Epithelial cell of esophagus (primary cell): ENCODE results near the gene LETMD1.

ENCODE experiments used
- DNase-seq: peaks from one replicate; pipeline ENCODE4 v3.0.0; 2010; ENCODE audit warnings: low read depth
- H3K4me3 ChIP-seq: 2 replicates; pipeline ENCODE4 v1.5.1; 2011; ENCODE audit warnings: mild to moderate bottlenecking, low read length, control low read depth
- CTCF ChIP-seq: IDR thresholded peaks from 2 replicates; pipeline ENCODE4 v1.5.1; 2011; ENCODE audit warnings: low read depth, mild to moderate bottlenecking, low read length, control low read depth, inconsistent platforms; ENCODE audit not compliant: insufficient read depth; ENCODE audit errors: missing control alignments

Gene LETMD1

DNA sequence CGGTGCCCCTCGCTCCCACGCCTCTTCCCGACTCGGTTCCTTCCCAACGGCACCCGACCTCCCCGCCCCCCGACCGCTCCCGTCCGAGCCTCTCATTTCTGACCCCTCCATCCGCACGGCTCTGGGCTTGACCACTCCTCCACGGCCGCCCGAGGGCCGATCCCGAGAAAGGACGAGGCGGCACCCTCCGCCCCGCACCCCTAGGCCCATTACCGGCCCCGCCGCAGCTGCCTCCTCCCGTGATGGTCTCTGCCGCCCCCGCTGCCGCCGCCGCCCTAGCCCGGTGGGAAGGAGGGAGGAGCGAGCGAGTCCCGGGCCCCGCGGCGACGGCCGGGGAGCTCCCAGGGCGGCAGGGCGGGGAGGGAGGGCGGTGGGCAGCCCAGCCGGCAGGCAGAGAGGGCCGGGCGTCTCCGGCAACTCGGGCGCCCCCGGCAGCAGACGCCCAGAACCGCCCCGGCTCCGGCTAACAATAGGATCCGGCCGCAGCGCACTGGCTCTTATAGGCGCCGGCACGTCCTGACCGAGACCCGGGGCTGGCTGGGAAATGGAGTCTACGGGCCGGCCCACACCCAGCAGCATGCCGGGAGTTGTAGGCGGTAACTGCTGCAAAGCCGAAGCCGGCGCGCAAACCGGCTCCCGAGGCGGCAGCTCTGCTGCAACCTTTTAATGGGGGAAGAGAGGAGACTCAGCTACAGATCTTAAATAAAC, 35.2 kb downstream of the LETMD1 start, which contains the start of gene CSRNP2:
Gene CSRNP2, minus strand, starts transcription at position 471 of the 708 bp plus-strand sequence. CDS start 7,035 bp downstream, outside the sequence.
- no peak for TF ChIP-seq CTCF
- peak within 1 kb of the TSS; percentile 78 for H3K4me3 ChIP-seq
- peak; percentile 96 for DNase-seq

DNA sequence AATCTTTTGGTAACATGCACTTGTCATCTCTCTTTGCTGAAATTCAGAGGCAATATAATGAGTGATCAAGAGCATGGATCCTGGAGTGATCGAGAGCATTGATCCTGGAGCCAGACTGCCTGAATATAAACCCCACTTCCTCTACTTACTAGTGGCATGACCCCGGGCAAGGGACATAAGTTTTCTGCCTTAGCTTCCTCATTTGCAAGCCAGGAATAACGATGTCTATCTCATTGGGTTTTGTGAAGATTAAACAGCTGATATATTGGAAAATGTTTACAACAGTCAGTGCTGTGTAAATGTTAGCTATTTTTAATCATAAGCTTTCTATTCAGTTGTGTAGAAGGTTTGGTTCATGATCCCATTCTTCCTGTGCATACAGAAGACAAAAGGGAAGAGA, 37.6 kb downstream of the LETMD1 start:
- TF ChIP-seq CTCF, result no peak
- no peak for DNase-seq

GRCh38 chr12:51086933-51087332, 38.8 kb downstream of the LETMD1 start:
- no peak for DNase-seq
- H3K4me3 ChIP-seq, result no peak overlapping the region
- TF ChIP-seq CTCF, result no peak

More for the DNA sequence above, 37.6 kb downstream of the LETMD1 start:
- no peak overlapping the region for H3K4me3 ChIP-seq

- H3K4me3 ChIP-seq, result no peak overlapping the region
- no peak for TF ChIP-seq CTCF
- DNase-seq, result no peak
Observed at GRCh38 chr12:51087818-51088217, 39.7 kb downstream of the LETMD1 start.

GRCh38 chr12:51090705-51091229, 42.6 kb downstream of the LETMD1 start:
- no peak for TF ChIP-seq CTCF
- H3K4me3 ChIP-seq, result no peak overlapping the region
- DNase-seq, result no peak

GRCh38 chr12:51098611-51099010, 50.5 kb downstream of the LETMD1 start:
- no peak for TF ChIP-seq CTCF
- H3K4me3 ChIP-seq, result no peak overlapping the region
- peak; percentile 31 for DNase-seq

DNA sequence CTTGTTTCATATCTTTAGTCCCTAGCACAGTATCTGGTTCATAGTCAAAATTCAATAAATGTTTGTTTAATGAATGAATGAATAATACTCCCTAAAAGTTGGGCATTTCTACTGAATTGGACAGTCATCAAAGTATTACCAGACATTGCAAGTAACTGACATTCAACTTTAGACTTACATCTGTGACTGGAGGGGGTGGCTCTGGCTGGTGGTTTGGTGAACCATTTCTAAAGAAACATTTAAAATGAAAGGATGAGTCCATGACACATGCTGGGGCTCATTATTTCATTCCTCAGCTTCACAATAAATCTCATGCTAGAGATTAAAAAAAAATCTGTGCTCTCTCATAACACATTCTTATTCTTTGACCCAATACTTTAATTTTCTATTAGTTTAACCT, 55.9 kb downstream of the LETMD1 start:
- no peak for DNase-seq
- no peak for TF ChIP-seq CTCF
- no peak overlapping the region for H3K4me3 ChIP-seq
